GM21529 (cell line): ENCODE results near the gene NAPEPLD.
"Not testable (repeated sequence)": the region's sequence is repeated elsewhere in the genome, so short reads cannot be mapped to it uniquely, and the experiment has no call there.

Experiments used
- ATAC-seq: cut with Tn5 transposase; IDR thresholded peaks from one replicate; pipeline ENCODE4 v1.9.1; 2021; ENCODE audit not compliant: unreplicated experiment

The NAPEPLD gene

GRCh38 chr7:103144754-103145153 lies 4.1 kb downstream of the NAPEPLD start:
- ATAC-seq, result not testable (repeated sequence)

- ATAC-seq, result no peak
Observed at GRCh38 chr7:103143868-103144267, 5.0 kb downstream of the NAPEPLD start.

- no peak for ATAC-seq
Observed at GRCh38 chr7:103142494-103142893, 6.4 kb downstream of the NAPEPLD start.

DNA sequence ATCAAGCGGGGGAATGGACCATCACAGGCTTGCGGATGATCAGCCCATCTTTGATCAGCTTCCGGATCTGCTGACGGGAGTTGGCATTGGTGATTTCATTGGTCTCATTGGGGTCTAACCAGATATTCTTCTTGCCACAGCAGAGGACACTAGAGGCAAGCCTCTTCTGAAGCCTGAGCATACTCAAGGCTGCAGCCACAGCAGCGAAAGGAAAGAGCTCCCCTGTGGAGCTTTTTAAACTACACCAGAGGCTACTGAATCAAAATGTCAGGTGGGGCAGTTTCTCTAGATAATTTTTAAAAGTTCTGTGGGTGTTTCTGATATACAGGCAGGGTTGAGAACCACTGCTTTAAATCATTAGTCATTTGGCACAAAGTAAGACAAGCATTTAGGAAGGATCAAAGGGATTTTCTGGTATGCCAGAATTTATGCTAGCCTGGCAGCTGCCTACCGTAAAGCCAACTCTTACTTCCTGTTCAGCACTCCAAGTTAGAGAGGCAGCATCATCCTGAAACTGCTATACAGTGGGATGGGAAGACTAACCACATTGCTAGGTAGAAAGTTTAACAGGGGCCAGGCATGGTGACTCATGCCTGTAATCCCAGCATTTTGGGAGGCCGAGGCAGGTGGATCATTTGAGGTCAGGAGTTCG lies 7.0 kb downstream of the NAPEPLD start:
- no peak for ATAC-seq

- ATAC-seq, result no peak
Observed at GRCh38 chr7:103140685-103141084, 8.2 kb downstream of the NAPEPLD start.

GRCh38 chr7:103140061-103140460 lies 8.8 kb downstream of the NAPEPLD start:
- ATAC-seq, result no peak

DNA sequence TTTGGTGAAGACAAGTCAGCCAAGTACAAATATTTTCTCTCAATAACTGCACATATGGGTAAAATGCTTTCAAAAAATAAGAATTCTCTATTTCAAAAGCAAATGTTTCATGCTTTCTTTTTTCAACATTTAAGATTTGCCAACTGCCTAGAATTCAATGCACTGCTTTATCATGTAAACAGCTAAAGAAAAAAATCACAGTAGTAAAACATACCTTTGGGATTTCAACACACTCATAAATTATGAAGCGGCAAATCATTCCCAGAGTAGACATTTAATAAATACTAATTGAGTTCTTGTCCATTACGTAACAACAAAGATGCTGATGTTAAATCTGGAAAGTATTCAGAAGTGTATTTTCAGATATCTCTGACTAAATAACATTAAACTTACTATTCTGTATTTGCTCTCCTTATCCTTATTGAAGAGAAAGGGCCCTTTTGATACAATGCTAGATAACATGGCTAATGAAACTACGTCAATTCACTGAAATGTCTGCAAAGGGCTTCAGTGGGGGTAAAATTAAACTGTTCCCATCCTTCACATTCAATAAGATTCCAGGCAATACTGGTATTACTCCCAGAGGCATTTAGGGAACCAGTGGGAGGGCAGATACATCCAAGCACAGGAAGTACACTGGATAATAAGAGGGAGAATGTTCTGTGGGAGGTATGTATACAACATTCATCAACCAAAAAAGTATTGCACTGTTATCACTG lies 13.9 kb downstream of the NAPEPLD start:
- no peak for ATAC-seq

GRCh38 chr7:103132995-103133688 lies 15.8 kb downstream of the NAPEPLD start:
- ATAC-seq, result no peak

DNA sequence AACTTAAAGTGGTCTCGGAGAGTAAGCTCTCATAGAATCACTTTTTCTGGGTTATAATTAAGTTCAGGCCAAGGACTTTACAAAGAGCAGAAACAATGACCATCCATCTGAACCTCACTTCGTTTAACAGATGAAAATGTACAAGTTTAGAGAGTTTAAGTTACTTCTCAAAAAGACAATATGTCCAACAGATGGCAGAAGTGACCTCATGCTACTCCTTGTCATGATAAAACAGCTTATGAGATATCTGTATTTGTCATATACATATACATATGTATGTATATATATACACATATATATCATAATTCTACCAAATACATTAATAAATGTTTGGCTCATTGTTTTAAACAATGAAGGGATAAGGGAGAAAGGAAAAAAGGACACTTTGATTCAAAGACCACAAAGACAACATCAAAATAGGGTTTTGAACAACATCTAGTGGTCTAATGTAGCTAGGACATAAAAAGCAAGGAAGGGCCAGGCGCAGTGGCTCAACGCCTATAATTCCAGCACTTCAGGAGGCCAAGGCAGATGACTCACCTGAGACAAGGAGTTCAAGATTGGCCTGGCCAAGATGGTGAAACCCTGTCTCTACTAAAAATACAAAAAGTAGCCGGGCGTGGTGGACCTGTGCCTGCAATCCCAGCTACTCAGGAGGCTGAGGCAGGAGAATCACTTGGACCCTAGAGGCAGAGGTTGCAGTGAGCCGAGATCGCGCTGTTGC lies 17.8 kb downstream of the NAPEPLD start:
- ATAC-seq, result no peak

DNA sequence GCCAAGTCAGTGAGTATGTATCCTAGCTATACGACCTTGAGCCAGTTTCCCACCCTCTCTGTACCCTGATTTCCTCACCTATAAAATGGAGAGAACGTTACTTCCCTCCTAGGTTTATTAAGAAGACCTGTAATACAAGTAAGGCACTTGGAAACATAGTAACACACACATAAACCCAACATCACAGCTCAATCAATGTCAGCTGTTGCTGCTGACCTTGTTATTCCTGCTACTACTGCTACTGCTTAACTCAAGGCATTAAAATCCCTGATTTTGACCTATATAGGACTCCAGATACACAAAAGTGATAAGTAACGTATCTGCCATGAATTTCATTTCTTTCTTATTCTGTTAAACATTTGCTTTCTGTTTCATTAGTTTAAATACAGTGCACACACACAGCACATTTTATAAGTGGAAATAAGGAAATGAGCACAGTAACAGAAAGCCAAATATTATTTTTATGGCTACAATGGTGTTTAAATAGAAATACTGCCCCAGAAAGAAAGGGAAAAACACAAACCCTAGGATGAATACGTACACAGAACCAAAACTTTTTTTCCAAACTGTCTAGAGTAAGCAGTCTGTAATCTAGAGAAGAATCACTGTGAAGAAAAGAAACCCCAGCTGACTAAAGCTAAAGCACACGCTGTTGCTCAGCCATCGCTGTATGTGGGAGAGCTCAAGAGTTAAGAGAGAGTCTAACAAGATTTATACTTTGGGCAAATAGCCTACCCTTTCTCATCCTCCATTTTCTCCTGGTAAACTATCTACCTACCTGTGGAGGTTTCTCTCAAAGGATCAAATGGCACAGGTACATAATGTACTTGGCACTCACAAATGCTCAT lies 19.0 kb downstream of the NAPEPLD start:
- no peak for ATAC-seq

- ATAC-seq, result no peak
Observed at GRCh38 chr7:103127006-103127405, 21.9 kb downstream of the NAPEPLD start.

DNA sequence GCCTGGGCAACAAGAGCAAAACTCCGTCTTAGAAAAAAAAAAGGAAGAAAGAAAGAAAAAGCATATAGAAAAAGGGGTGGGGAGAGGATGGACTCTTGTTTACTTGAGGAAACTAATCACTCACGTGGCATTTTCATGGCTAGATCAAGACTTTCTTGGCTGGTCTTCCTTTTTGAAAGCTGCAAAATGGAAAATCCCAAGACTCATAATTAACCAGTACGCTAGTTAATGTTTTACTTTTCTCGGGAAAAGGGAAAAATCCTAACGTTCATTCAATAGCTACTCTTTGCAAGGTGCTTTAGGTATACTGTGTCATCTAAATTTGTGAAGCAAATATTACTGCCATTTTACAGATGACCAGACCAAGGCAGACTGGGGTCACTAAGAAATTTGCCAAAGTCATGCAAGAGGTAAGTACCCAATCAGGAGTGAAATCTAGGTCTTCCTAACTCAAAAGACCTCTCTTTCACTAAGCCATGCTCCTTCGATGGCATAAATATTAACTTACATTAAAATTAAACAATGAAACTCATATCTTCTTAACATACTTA lies 24.4 kb downstream of the NAPEPLD start:
- no peak for ATAC-seq

DNA sequence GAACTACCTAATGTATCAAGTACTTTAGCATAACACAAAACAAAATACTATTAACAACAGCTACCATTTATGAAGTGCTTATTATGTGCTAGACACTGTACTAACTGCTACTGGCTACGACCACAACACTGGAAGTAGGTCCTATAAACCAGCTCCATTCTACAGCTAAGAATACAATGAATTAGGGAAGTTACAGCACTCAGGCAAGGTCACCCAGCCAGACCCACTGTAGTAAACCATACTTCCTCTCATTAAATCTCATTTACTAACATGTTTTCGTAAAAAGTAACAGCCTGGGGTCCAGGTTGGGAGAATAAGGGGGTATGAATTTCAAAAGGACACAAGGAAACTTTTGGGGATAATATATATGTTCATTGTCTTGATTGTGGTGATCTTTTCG lies 25.4 kb downstream of the NAPEPLD start:
- ATAC-seq, result no peak

DNA sequence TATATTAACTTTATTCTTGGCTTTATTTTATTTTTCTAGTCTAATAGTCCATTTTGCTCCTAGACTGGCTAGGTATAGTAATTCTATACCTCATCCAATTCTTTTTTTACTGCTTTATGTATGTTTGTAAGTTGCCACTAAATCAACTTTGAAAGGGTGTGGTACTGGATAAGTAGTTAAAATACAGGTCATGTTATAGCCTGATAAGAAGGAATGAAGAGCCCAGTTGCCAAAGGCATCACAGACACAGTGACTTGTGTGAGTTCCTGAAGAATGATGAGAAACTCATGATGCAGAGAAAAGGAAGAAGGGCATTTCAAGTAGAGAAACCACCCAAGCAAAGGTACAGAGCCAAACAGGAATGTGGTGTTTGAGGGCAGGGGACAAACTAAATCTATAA lies 27.3 kb downstream of the NAPEPLD start:
- no peak for ATAC-seq

DNA sequence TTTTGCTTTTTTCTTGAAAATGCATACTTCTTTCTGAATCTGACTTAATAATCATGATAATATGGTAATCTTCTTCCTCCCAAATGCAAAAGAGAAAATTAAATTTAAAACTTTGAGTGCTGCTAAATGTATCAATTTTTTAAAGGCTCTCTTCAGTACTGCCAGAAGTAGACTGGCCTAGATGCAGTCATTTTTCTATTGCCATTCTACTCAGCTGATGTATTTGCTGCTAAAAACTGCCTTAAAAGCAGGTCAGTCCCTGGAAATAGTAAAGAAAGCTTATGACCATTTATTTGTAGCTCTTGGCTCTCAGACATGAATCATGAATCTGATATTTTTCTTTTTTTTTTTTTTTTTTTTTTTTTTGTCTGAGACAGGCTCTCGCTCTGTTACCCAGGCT lies 28.5 kb downstream of the NAPEPLD start:
- no peak for ATAC-seq

GRCh38 chr7:103119791-103120291 lies 29.1 kb downstream of the NAPEPLD start:
- ATAC-seq, result no peak

DNA sequence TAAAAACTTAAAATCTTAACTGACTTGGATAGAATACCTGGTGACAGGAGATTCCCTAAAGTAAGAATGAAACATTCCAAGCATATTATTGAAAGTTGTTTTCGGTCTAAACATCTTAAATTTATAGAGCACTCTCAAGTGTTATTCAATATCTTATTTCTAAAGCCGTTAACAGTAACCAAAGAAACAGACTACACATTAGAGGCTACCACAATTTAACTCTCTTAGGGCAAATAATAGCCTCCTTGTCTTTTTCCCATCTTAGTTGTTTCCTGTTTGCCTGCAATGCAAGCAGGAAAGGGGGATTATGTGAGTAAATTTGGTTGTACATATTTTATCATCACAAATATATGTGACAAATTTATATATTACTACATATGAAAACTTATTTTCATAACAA lies 31.4 kb downstream of the NAPEPLD start:
- no peak for ATAC-seq

DNA sequence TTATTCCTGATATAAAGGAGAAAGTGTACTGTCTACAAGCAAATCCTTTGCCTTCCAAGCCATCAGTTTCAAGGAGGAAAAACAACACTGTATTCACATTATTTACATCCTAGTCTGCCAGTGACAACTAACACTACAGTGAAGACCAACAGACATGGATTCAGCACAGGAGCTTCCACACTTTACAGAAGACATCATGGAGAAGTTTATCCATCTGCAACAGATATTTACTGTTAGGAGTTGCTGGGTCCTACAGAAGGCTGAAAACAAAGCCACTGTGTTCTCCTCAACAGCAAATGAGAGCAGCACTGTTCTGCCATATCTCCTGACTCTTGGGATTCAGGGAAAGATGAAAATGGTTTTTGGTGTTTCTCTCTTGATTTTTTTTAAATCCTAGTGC lies 31.9 kb downstream of the NAPEPLD start:
- no peak for ATAC-seq

DNA sequence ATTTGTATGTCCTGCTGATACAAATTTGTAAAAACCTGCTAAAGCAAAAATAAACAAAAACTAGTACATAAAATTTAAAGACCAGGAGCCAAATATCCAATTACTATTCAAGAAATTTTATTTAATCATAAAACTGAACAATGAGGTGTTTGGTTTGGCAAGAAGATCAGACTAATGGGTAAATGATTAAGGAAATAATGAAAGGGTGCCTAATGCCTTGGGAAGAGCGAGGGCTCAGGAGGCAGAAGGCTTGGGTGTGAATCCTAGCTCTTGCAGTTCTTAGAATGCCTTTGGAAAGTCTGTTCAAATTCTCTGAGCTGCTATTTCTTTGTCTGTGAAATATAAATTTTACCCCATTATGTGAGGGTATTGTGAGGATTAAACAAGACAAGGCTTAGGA lies 32.4 kb downstream of the NAPEPLD start:
- ATAC-seq, result no peak

GRCh38 chr7:103115771-103116170 lies 33.1 kb downstream of the NAPEPLD start:
- no peak for ATAC-seq
